HUDEP-2 (cell line): ENCODE results near the gene CHRNA1.

Experiments
- DNase-seq, 76 experiments: peaks; one replicate each; lab custom pipeline; 2025; ENCODE audit not compliant: unreplicated experiment in 76 of 76; lab: John Stamatoyannopoulos, UW

CHRNA1 gene

DNA sequence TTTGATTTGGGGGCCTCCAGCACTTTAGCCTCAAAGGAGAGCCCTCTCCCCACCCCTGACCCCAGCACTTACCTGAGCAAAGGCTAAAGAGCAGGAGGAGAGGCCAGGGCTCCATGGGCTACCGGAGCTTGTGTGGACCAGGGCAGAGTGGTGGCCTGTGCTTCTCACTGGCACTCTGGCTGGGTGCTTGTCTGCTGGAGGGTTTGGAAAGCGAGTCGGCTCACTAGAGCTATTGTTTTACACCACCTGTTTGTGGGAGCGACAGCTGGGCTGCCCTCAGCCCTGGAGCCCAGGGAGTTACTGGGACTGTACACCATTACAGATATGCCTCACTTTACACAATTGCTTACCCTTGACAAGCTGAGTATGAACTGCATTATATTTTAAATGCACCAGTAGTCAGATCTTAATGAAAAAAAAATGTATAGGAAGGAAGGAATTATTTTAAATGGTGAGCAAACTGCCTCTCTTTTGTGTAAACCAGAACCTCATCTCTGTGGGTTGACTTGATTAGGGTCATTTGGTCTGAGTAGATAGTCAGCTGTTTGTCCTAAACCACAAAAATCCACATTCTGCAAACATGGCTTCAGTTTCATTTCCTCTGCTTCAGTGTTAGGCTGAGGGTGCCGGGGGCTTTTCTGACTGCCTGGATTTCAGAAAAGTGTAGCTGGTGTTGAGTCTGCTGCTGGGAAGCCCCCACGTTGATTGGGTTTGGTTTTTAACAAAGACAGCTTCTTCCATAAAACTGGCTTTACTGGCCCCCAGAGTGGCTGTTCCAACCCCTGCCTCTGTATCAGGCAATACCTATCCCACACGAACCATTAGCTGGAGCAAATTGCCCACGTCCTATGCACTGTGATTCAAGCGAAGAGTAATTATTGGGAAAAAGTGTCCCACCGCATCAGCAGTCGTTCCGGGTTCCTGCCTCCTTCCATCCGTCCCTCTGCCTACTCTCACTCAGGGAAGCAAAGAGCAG lies at the start of gene CHRNA1:
Gene CHRNA1 (minus strand): TSS at position 193 of the 976 bp plus-strand sequence. CDS start 78 bp downstream, at position 115.
- DNase-seq: no peak

DNA sequence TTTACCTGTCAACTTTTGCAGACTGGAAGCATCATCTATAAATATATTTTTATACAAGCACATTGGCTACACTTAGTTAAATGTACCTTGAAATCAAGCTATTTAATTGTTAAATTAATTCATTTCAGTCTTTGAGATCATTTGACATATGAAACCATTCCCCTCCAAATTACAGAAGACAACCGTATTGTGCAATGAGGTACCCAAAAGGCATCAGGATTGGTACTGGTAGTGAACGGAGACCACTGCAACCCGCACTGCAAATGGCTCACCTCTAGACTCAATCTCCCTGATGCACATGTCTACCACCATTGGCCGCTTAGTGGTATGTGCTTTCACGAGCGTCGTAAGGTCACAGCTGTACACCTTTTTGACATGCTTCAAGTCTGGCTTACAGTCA lies 47.8 kb upstream of the CHRNA1 start:
- no peak for DNase-seq

DNA sequence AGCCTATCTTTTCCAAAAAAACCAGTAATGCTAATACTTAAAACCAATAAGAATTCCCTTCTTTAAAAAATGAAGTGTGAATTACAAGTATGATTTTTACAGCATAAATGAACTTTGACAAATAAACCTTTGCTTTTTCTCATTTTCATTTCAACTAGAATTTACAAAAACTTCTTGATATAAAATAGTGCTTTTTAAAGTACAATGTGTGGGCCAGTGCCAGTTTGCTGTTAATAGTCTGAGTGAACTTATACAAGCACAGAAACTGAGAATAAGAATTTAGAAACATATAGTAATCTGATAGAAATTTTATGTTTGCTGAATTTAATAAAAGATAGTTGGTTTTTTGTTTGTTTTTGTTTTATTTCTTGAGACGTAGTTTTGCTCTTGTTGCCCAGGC lies 43.7 kb upstream of the CHRNA1 start:
- DNase-seq: no peak

DNA sequence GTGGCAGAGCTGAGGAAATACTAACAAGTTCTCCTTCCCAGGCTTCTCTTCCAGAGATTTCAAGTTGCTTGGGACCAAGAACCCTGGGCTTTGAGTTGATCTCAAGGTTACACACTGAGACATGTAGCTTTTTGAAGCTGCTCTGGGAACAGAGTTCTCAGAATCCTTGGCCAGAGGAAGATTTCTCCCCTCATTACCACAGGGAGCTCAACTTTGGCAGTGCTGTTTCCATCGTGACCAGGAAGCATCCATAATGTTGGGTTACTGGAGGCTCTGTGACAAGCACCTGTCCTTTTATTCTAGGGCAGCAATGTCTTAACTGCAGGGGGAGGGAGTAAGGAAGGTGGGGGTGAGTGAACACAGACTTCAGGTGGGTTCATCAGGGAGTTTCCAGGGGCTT lies 41.5 kb upstream of the CHRNA1 start:
- DNase-seq: no peak

DNA sequence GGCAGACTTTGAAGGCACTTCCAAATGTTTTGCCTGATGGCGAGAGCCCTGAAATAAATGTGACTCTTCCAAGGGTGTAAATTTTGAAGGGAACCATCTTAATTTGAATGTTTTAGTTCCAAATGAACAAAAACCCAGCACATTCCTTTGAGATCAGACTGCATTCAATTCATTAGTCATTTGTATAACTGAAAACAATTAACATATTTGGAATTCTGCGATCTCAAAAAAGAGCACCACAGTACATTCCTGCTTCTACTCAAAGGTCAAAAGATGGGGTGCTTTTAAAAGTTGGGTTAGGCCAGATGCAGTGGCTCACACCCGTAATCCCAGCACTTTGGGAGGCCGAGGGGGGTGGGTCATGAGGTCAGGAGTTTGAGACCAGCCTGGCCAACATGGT lies 38.2 kb upstream of the CHRNA1 start:
- DNase-seq: no peak

DNA sequence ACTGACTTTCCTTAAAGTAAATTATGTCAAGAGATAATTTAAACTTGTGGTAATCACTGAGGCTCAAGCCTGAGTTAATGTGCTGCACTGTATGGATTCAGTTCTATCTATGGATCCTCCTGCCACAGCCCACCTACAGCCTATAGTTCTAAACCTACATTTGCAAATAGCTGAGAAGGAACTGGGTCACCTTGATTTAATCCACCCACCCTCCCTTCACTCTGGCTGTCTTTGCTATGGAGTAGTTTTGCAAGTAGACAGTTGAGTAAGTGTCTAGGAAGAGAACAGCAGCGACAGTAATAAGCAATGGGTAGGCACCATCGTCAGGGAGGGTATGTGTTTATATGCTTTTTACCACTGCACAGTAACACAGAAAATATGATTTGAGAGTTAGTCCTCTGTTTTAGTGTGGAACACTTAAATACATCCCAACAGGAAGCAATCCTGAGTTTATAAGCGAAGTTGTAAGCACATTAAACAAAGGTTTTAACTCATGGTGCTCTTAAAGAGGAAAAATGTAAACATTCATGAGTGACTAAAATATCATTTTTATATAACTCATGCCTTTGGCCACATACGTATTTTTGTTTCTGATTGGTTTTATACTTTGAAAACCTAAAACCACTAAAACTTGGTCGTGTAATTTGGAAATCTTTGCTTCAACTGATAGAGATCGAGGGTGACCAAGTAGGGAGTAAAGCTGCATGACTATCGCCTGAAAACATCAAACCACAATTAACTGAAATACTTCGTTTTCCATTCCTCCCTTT lies 36.3 kb upstream of the CHRNA1 start:
- DNase-seq: no peak

DNA sequence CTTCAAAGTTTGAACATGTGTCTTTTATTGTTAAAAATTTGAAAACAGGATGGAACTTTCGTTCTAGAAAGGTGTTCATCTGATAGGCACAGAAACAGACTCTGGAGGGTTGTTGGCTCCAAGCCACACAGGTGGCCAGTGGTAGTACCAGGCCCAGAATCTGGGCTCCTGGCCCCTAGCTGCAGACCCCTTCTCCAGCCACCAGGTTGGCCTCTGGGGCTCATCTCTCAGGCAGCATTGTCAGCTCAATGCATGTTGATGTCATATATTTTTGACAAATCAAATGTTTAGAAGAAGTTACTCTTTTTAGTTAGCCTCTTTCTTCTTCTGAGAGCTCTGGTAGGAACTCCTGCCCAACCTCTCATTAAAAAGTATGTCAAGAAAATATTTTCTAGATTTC lies 34.5 kb upstream of the CHRNA1 start:
- DNase-seq: no peak

DNA sequence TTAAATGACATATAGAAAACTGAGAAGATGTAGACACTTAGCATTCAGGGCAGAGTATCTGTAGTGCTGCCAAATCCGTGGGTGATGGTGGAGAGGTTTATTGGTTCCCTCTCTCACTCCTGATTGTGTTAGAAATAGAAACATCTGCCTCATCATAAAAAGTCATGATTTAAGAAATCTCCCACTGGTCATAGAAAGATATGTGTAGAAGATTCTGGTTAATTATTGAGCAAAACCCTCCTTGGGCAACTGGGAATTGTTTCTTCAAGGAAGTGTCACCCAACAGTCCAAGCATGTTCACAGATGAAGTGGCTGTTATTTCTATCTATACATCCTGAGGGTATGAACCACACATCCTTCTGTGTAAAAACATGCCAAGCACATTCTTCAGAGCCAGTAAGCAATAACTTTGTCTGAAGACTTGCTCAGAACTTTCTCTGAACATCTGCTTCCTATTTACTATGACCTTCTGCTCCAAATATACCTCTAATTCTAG lies 33.6 kb upstream of the CHRNA1 start:
- DNase-seq: no peak

DNA sequence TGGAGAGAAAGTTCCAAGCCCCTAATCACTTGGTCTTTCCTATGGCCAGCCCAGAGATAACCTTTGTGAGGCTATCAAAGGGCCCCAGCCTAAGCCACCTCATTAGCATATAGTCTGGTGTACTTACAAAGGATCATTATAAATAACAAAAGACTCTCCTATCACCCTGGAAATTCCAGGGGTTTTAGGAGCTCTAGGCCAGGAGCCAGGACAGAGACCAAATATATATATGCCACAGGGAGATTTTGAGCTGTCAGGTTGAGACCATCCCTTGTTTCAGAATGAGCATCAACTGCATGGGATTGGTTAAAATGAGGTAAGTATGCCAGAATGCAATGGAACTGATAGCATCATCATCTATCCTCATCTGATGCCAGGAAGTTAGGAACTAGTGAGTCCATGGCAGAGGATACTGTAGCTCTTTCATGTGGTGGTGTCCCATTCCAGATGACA lies 32.1 kb upstream of the CHRNA1 start:
- no peak for DNase-seq

DNA sequence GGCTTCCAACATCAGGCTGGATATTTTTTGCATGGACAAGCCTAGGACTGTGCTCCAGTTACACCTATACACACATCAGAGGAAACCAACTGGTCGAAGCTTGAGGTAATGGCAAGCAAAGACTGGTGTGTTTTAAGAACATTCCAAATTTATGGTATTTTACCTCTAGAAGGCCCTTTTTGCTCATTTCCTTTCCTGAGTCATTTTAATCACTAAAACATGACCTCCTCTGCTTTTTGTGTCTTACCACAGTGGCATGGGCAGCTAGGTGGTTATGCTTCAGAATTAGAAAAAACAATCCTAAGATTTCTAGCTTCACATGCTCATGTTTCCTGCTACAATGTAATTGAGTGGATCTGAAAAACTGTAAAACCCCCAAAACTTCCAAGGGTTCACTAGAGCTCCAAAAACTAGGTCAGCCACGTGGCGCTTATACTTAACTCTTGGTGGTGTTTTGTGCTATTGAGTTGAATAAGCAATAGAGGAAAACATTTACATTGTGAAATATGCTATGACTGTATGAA lies 30.6 kb upstream of the CHRNA1 start:
- no peak for DNase-seq

DNA sequence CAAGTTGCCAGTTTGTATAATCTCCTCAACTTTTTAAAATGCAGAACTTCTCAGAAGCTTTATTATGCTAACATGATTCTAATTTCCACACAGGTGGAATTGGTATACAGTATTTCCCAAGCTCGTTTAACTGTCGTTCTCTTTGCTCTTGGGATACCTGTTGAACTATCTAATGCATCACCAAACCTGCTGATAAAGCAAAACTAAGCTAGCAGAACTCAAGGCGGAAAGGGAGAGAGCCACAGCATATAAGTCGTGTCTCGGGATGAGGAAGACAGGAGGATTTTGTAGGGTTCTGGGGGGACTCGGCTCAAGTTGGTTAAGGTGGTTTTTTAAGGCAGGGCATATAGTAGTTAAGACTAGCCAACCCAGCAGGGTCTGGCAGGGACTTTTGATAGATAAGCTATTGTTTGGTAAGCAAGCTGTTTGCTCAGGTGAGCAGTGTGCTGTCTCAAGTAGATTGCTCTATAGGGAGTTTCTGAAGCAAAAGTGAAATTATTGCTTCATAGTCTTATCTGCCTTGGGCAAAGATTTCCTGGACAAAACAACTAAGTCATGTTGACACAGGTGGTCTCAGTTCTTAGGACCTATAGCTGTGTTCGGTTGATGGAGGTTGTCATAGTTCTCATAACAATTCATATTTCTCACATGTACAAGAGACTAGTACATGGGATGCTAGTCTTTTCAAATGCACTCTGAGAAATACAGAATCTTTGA lies 28.2 kb upstream of the CHRNA1 start:
- DNase-seq: no peak

DNA sequence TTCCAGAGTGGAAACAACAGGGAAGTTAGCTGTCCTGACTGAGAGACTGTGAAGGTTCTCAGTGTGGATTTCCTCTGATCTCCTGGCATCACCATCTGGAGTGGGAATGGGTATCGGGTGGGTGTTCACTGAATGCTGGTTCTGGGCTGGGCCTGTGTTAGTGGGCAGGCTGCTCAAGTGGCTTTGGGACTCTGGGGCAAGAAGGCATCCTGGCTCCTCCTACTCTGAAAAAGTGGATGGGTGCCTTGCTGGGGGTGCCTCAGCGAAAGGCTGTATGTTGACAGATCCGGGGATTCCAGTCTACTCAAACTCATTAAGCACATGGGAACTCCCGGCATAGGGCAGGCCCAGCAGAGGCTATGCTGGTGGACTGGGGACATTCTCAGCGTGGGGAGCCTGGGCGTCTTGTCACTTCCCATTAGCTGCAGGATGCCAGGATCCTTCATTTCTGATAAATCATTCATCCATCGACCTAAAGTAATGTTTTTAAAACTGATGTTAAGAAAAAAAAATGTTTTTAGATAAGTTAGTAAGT lies 27.5 kb upstream of the CHRNA1 start:
- DNase-seq: no peak

DNA sequence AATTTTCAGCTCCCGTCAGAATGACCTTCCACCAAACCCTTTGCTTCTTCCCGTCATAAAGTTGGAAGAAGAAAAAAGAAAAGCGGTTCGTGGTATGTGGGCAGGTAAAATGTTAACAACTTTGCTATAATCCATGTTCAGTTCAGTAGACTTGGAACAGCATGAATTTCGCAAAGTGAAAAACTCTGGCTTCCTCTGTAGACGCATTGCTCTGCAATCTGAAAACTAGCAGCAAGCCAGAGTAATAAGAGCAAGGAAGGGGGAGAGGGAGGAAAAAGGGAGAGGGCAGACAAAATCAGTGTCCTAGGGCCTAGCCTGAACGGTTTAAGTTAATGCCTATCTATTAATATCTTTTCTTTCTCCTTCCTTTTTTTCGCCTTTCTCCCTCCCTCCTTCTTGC lies 26.7 kb upstream of the CHRNA1 start:
- DNase-seq: no peak

DNA sequence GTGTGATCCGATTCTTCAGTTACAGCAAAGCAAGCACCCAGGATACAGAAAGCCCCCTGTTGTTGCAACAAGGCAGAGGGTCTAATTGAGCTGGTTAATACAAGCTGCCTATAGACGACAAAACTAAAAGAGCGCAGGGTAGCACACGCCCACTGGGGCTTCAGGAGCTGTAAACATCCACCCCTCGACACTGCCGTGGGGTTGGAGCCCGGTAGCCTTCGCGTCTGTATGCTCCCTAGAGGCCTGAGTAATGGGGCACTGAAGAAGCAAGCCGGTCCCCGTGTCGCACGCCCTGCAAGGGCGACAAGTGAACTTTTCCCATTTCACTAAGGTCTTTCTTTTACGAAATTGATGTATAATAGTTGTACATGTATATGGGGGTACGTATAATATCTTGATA lies 24.7 kb upstream of the CHRNA1 start:
- no peak for DNase-seq

DNA sequence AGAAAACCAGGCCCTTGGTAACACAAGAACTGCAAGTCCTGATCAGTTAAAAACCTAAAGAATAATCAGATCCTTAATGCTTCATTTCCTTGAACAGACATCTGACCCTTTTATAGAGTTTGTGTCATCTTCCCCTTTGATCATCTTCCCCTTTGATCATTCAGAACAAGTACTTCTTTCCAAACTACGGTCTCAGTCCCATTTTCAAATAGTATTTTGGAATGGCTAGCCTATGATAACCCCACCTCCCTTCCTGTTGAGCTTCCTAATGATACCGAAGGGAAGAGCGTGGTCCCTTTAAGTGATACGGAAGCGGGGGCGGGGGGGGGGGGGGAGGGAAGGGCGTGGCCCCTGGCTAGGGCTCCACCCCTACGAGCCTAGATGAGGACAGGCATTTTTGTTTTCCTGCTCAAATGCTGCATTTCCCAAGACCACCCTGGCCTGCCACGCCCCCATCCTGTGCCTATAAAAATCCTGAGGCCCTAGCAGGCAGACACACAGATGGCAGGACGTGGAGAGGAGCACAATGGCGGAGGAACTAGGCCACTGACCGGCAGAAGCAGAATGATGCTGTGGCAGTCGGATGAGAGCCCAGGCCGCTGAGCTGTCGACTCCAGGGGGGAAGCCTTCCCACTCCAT lies 24.1 kb upstream of the CHRNA1 start:
- peak in 3 of 76 experiments; percentile 8 to 10 (median 8) for DNase-seq

DNA sequence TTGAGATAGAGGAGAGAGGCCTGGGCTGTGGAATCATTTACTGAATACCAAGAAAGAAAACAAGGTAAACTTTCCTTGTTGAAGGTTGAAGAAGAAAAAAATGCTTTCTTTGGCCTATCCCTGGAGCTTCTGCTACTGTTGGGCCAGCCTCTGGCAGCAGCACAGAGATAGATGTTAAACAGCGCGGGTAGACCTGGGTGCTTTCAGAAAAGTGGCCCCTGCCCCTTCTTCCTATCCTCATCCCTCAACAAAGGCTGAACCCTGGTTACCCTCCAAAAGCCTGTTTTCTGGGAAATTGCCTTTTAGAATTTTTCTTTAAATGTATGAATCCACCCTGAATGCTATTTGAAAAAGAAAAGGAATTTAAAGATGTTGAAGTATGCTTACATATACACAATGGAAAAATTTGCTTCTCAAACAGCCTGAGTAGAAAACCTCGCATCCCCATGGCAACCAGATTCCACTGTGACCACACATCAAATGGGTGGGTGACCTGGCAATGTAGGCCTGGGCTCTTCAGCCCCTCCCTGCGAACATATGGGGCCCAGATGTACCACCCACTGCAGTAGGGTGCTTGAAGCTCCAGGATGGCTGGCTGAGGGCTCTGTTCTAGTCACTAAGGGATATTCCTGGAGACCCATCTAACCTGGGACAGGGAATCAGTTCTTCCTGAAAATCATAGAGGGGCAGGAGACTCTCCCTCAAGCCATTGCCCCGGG lies 23.4 kb upstream of the CHRNA1 start:
- DNase-seq: peak in 5 of 76 experiments; percentile 2 to 47 (median 11)

DNA sequence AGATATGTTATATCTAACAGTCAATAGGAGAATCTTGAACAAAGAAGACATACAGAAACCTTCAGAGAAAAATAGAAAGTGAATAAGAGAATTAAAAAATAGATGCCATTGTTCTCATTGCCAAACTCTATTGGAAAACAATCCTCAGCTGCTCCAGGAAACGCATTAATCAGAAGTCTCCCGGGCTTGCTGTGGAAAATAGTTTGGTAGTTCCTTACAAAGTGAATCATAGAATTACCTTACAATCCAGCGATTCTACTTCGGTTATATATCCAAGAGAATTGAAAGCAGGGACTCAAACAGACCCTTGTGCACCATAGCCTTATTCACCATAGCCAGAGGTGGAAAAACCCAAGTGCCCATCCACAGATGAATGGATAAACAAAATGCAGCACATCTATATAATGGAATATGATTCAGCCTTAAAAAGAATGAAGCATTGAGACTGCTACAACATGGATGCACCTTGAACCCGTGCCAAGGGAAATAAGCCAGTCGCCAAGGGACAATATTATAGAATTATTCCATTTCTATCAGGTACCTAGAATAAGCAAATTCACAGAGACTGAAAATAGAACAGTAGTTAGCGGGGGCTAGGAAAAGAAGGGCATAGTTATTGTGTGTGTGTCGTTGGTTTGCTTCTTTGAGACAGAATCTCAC lies 21.9 kb upstream of the CHRNA1 start:
- no peak for DNase-seq

DNA sequence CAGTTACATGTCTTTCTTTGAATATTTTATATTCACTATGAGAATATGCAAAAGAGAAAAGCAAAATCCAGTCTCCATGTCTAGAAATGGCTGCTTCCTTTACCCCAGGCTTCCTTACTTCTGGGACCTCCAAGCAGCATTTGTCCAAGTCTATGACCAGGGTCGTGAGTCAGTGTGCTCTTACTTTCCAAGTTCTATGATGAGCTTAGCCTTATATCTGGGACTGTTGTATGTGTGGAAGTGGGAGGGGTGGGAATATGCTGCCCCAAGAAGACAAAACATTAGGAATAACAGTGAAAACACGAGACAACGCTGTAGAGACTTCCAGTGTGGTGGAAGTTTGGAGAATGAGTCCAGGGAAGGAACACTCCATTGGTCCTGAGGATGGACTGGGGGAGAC lies 21.2 kb upstream of the CHRNA1 start:
- no peak for DNase-seq

DNA sequence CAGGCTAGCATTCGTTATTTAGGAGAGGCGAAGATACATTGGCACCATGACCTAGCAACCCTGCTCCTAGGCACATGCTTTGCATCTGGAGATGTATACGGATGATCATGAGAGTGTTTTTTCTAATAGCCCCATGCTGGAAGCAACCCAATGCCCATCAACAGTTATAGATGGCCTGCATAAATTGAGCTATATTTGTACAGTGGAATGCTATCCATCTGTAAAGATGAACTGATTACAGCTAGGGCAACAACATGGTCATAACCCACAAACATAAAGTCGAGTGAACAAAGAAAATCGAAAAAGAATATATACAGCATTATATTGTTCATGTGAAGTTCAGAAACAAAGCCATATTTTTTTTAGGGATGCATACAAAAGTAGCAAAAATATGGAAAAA lies 20.6 kb upstream of the CHRNA1 start:
- DNase-seq: no peak
